Immature natural killer cell (primary cell): Measurements from ENCODE around the gene SLC25A43. TPM values are rescaled to one million over a fixed set of nuclear protein-coding genes. Genes with fewer than 3 reads are reported as not detected.

Source experiments
- DNase-seq, 3 donors: peaks; one replicate each; pipeline ENCODE4 v3.0.0; 2022; ENCODE audit warnings: mixed read lengths in 1 of 3
- H3K27ac Mint-ChIP-seq, 6 donors: one replicate each; pipeline ENCODE4 v1.8.0; 2020; ENCODE audit warnings: mixed read lengths in 6 of 6, mild to moderate bottlenecking in 5 of 6, inconsistent platforms in 4 of 6, moderate library complexity in 3 of 6
- H3K27me3 Mint-ChIP-seq, 3 donors: one replicate each; pipeline ENCODE4 v1.8.0; 2020 to 2021; ENCODE audit warnings: low read depth in 3 of 3, mild to moderate bottlenecking in 3 of 3, mixed read lengths in 3 of 3, moderate library complexity in 3 of 3, inconsistent platforms in 1 of 3
- H3K36me3 Mint-ChIP-seq, 3 donors: one replicate each; pipeline ENCODE4 v1.8.0; 2020; ENCODE audit warnings: mixed read lengths in 3 of 3, inconsistent platforms in 2 of 3, mild to moderate bottlenecking in 2 of 3
- H3K4me1 Mint-ChIP-seq, 2 donors: one replicate each; pipeline ENCODE4 v1.8.0; 2020; ENCODE audit warnings: inconsistent platforms in 2 of 2, mild to moderate bottlenecking in 2 of 2, mixed read lengths in 2 of 2, moderate library complexity in 1 of 2
- H3K4me3 Mint-ChIP-seq, 5 donors: one replicate each; pipeline ENCODE4 v1.8.0; 2020; ENCODE audit warnings: mild to moderate bottlenecking in 5 of 5, mixed read lengths in 5 of 5, inconsistent platforms in 3 of 5, moderate library complexity in 3 of 5
- H3K9me3 Mint-ChIP-seq, 6 donors: one replicate each; pipeline ENCODE4 v1.8.0; 2020; ENCODE audit warnings: mild to moderate bottlenecking in 6 of 6, mixed read lengths in 6 of 6, inconsistent platforms in 4 of 6, moderate library complexity in 3 of 6
- polyA plus RNA-seq, 3 donors: library from polyadenylated mRNA; unstranded; fragments of 300-500 nt; fragmentation: Illumina TruSeq; gene quantifications; one replicate each; pipeline ENCODE4 v1.2.3, GENCODE V29; 2021

SLC25A43 gene
- polyA plus RNA-seq, 3 donors from 2014 or later: 6.1 to 12.6 (median 10.7) TPM

GRCh38 chrX:119502727-119503483 is 103.8 kb downstream of the SLC25A43 start:
- Mint-ChIP-seq H3K27me3 (peaks cover 0 to 2% (median 0%) of the 10 kb centered on the region in 3 donors), H3K36me3 (no peaks in the 10 kb centered on the region), H3K4me1 (peaks cover 0 to 5% of the 10 kb centered on the region in 2 donors), H3K27ac (peak overlapping the region in 3 of 6 donors; percentile 14 to 45 (median 28)), H3K9me3 (no peaks in the 10 kb centered on the region), H3K4me3 (peak overlapping the region in 1 of 5 donors; percentile 61)
- peak in 1 of 3 donors; percentile 11 for DNase-seq

- H3K4me3 Mint-ChIP-seq: no peak overlapping the region
Observed at GRCh38 chrX:119503484-119503861, 104.3 kb downstream of the SLC25A43 start.

More at GRCh38 chrX:119503484-119503861, 104.3 kb downstream of the SLC25A43 start:
- Mint-ChIP-seq H3K27ac (no peak overlapping the region), H3K9me3 (no peaks in the 10 kb centered on the region), H3K4me1 (peaks cover 0 to 5% of the 10 kb centered on the region in 2 donors), H3K27me3 (peaks cover 0 to 2% (median 0%) of the 10 kb centered on the region in 3 donors), H3K36me3 (no peaks in the 10 kb centered on the region)
- DNase-seq: no peak

Other genes starting within 250 kb of the SLC25A43 start
- 10 to 100 TPM; 14.7 to 38.2 (median 24.3) TPM for gene PGRMC1, start 163.1 kb upstream of the SLC25A43 start, polyA plus RNA-seq
- gene SLC25A5, start 69.1 kb downstream of the SLC25A43 start, polyA plus RNA-seq: 100 to 1,000 TPM; 277 to 490 (median 364) TPM
- 10 to 100 TPM in 2 of 3 donors, 1 to 10 TPM in 1; 5.5 to 21.1 (median 11.2) TPM for gene STEEP1, start 166.1 kb downstream of the SLC25A43 start, polyA plus RNA-seq
- gene UBE2A, start 175.2 kb downstream of the SLC25A43 start, polyA plus RNA-seq: 10 to 100 TPM; 72.8 to 96.1 (median 76.0) TPM
- gene NKRF, start 207.1 kb downstream of the SLC25A43 start, polyA plus RNA-seq: 1 to 10 TPM; 2.4 to 4.2 (median 2.6) TPM